A673 (cell line): ENCODE results near the gene ARHGAP4. TPM values are rescaled to one million over a fixed set of nuclear protein-coding genes. Genes with fewer than 3 reads are reported as not detected.

Experiments used
- BruUV-seq: library from RNA; stranded (reverse); fragments of 400-500 nt; replicated peaks from 2 replicates; lab custom pipeline; 2021; lab: Mats Ljungman, UMichigan
- CTCF ChIA-PET: fragments of 300-600 bp; sonication (Branson Sonifier 250); formaldehyde crosslinking; loops from one replicate; lab custom pipeline; 2022; ENCODE audit warnings: antibody characterized with exemption; lab: Charles Lee
- POLR2A ChIA-PET: fragments of 300-600 bp; sonication (Branson Sonifier 250); formaldehyde crosslinking; loops from one replicate; lab custom pipeline; 2022; ENCODE audit warnings: antibody characterized with exemption; ENCODE audit not compliant: low non-redundant PET; lab: Charles Lee
- DNase-seq: peaks from one replicate; pipeline ENCODE4 v3.0.0-alpha.2; 2015; ENCODE audit warnings: low spot score
- H3K27ac ChIP-seq: fragments of 200-600 bp; sonication (generic); 2 replicates; pipeline ENCODE4 v1.5.1; 2016; ENCODE audit warnings: mixed run types, low read depth, mild to moderate bottlenecking, mixed read lengths, antibody characterized with exemption, low read length; ENCODE audit not compliant: poor library complexity, severe bottlenecking
- H3K27me3 ChIP-seq: fragments of 200-600 bp; sonication (generic); replicated peaks from 2 replicates; pipeline ENCODE4 v1.6.1; 2017; ENCODE audit warnings: mixed run types, low read depth, mild to moderate bottlenecking, mixed read lengths, antibody characterized with exemption, low read length; ENCODE audit not compliant: insufficient read depth, poor library complexity
- H3K36me3 ChIP-seq: fragments of 200-600 bp; sonication (generic); 2 replicates; pipeline ENCODE4 v1.6.1; 2016; ENCODE audit warnings: mixed run types, mild to moderate bottlenecking, mixed read lengths, antibody characterized with exemption, low read length; ENCODE audit not compliant: insufficient read depth, poor library complexity, severe bottlenecking
- H3K4me1 ChIP-seq: fragments of 200-600 bp; sonication (generic); 2 replicates; pipeline ENCODE4 v1.6.1; 2017; ENCODE audit warnings: mixed run types, mild to moderate bottlenecking, mixed read lengths, antibody characterized with exemption, low read length; ENCODE audit not compliant: insufficient read depth, poor library complexity, severe bottlenecking
- H3K4me3 ChIP-seq: fragments of 200-600 bp; sonication (generic); 2 replicates; pipeline ENCODE4 v1.5.1; 2016; ENCODE audit warnings: low read depth, mixed run types, mild to moderate bottlenecking, mixed read lengths, low read length; ENCODE audit not compliant: poor library complexity, severe bottlenecking
- H3K9me3 ChIP-seq: fragments of 200-600 bp; sonication (generic); 2 replicates; pipeline ENCODE4 v1.6.1; 2016; ENCODE audit warnings: mixed run types, low read depth, mild to moderate bottlenecking, mixed read lengths, antibody characterized with exemption, low read length; ENCODE audit not compliant: poor library complexity, severe bottlenecking
- CTCF ChIP-seq: fragments of 300-800, 200-600 bp; sonication (generic); conservative IDR thresholded peaks from 2 replicates; pipeline ENCODE4 v1.5.1; 2017; ENCODE audit warnings: low read depth, mild to moderate bottlenecking, antibody characterized with exemption, low read length, moderate library complexity, mixed read lengths
- EZH2 ChIP-seq: fragments of 200-600 bp; sonication (generic); IDR thresholded peaks from 2 replicates; pipeline ENCODE4 v1.6.1; 2017; ENCODE audit warnings: borderline replicate concordance, low read depth, mild to moderate bottlenecking, mixed read lengths, antibody characterized with exemption, low read length; ENCODE audit not compliant: poor library complexity, severe bottlenecking
- intact Hi-C: fragments of 100-400 bp; cut with micrococcal nuclease; formaldehyde crosslinking; loops from one replicate; pipeline ENCODE4 v1.10.0; 2022; ENCODE audit not compliant: unreplicated experiment
- total RNA-seq: library from RNA; stranded (reverse); gene quantifications from 2 replicates; pipeline ENCODE4 v1.2.3, GENCODE V29; 2021

The ARHGAP4 gene
- total RNA-seq, 1 experiment from 2014 or later: 43.0 TPM

- ChIA-PET CTCF (no interaction called here), POLR2A (no interaction called here)
- H3K4me3 ChIP-seq: no peak overlapping the region
- BruUV-seq: no TSS peak
- intact Hi-C loops: loop anchor here (10.0 kb wide), 1 partner anchor 593 kb away; no protein-coding TSS in a partner anchor
- H3K9me3 ChIP-seq: no peaks in the 10 kb centered on the region
- no peak for TF ChIP-seq CTCF
- no peak for TF ChIP-seq EZH2
- H3K27me3 ChIP-seq: no peaks in the 10 kb centered on the region
- H3K36me3 ChIP-seq: no peaks in the 10 kb centered on the region
- no peak overlapping the region for H3K27ac ChIP-seq
- no peak for DNase-seq
- no peaks in the 10 kb centered on the region for H3K4me1 ChIP-seq
Measured at GRCh38 chrX:153941336-153942252, 15.5 kb upstream of the ARHGAP4 start.

DNA sequence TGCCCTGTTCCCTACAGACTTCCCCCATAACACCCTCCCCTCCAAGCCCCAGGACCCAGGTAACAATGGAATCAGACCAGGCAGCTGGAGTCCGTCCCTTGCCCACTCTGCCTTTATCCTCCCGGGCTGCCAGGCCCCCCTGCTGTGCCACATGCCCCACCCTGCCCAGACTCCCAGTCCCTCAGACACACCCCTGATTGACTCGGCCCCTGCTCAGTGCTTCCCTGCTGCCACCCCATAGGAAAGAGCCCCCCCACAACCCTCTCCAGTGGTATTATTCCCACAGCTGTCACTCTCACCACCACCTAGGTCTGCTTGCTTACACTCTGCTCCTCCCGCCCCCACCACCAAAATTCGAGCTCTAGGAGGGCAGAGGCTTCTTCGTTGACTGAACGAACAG is 13.5 kb upstream of the ARHGAP4 start:
- Histone ChIP-seq H3K27me3 (no peaks in the 10 kb centered on the region), H3K4me1 (no peaks in the 10 kb centered on the region), H3K9me3 (no peaks in the 10 kb centered on the region), H3K36me3 (no peaks in the 10 kb centered on the region), H3K27ac (no peak overlapping the region), H3K4me3 (no peak overlapping the region)
- no peak for DNase-seq
- intact Hi-C loops: no loop called here
- ChIA-PET CTCF (no interaction called here), POLR2A (no interaction called here)
- no TSS peak for BruUV-seq
- no peak for TF ChIP-seq EZH2
- TF ChIP-seq CTCF: no peak

DNA sequence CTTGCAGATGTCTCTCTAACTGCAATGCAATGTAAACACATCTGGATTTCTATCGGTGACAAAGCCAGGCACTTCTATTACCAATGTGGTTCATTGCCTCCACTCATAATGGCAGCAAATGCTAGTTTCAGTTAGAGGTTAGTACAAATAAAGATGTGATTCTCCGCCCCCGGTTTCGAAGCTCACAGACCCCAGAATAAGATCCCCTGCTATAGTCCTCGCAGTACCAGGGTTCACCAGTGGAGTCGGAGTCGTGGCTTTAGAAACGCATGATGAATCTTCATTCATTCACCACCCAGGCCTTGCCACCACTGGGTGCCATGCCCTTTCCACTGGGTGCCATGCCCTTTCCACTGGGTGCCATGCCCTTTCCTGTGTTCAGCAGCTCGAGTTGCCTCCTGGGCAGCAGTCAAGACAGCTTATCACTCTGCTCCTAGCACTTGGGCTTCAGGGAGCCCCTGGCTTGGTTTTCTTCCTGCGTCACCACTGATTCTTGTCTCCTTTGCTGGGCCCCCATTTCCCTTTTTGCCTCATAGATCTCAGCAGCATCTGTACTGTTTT is 12.2 kb upstream of the ARHGAP4 start:
- intact Hi-C loops: no loop called here
- POLR2A ChIA-PET: no interaction called here

More for the DNA sequence above, 12.2 kb upstream of the ARHGAP4 start:
- Histone ChIP-seq H3K27ac (no peak overlapping the region), H3K36me3 (no peaks in the 10 kb centered on the region), H3K4me3 (no peak overlapping the region), H3K4me1 (no peaks in the 10 kb centered on the region), H3K9me3 (no peaks in the 10 kb centered on the region), H3K27me3 (no peaks in the 10 kb centered on the region)
- TF ChIP-seq EZH2 (no peak), CTCF (no peak)
- DNase-seq: no peak
- CTCF ChIA-PET: no interaction called here
- BruUV-seq: no TSS peak
